HL-60 (cell line): ENCODE results near the gene DLEU7.

ENCODE experiments used
- DNase-seq, 2 experiments: peaks; one replicate each; pipeline ENCODE4 v3.0.0-alpha.2; 2010 to 2020; ENCODE audit warnings: low read depth in 1 of 2, low spot score in 1 of 2
- H3K27ac ChIP-seq: fragments of 250-450 bp; sonication (Bioruptor Pico); replicated peaks from 2 replicates; pipeline ENCODE4 v1.5.1; 2020; ENCODE audit warnings: mild to moderate bottlenecking, moderate library complexity
- H3K27me3 ChIP-seq: fragments of 250-450 bp; sonication (Bioruptor Pico); 2 replicates; pipeline ENCODE4 v1.5.1; 2021; ENCODE audit warnings: mild to moderate bottlenecking, moderate library complexity; ENCODE audit not compliant: insufficient read depth, poor library complexity, severe bottlenecking
- H3K4me3 ChIP-seq: replicated peaks from 2 replicates; pipeline ENCODE4 v1.5.1; 2011; ENCODE audit warnings: mild to moderate bottlenecking, control low read depth, low read length; ENCODE audit not compliant: insufficient read depth
- GABPA ChIP-seq: IDR thresholded peaks from 2 replicates; pipeline ENCODE4 v1.6.1; 2012; ENCODE audit warnings: low read depth
- POLR2AphosphoS5 ChIP-seq: IDR thresholded peaks from 2 replicates; pipeline ENCODE4 v1.6.1; 2012; ENCODE audit warnings: low read depth
- SPI1 ChIP-seq: IDR thresholded peaks from 2 replicates; pipeline ENCODE4 v1.6.1; 2012; ENCODE audit warnings: low read depth, mild to moderate bottlenecking, borderline replicate concordance
- TF ChIP-seq, protein P1 (sequence below): IDR thresholded peaks from 2 replicates; pipeline ENCODE4 v1.6.1; 2012; ENCODE audit warnings: low read depth; ENCODE audit not compliant: insufficient replicate concordance
- TF ChIP-seq, protein P2 (sequence below): IDR thresholded peaks from one replicate; pipeline ENCODE4 v1.5.1; 2011; ENCODE audit warnings: low read length, control low read depth, inconsistent platforms; ENCODE audit not compliant: insufficient read depth

The DLEU7 gene

DNA sequence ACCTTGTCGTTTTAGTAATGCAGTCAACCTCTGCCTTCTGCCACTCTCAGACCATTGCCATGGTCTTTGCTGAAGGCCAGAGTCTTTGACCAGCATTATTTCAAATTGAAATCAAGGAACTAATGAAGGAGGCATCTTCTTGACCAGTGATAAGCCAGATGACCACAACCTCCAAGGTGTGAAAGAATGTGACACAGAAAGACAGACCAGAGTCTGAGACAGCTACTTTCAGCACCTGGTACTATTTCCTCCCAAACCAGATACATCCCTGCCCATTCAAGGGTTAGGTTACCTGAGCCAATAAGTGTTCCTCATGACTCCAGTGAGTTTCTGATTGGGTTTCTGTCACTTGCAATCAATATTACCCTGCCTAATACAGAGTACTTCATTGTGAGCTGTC, 45.8 kb upstream of the DLEU7 start:
- H3K27ac ChIP-seq: no peak overlapping the region
- TF ChIP-seq, protein P1, sequence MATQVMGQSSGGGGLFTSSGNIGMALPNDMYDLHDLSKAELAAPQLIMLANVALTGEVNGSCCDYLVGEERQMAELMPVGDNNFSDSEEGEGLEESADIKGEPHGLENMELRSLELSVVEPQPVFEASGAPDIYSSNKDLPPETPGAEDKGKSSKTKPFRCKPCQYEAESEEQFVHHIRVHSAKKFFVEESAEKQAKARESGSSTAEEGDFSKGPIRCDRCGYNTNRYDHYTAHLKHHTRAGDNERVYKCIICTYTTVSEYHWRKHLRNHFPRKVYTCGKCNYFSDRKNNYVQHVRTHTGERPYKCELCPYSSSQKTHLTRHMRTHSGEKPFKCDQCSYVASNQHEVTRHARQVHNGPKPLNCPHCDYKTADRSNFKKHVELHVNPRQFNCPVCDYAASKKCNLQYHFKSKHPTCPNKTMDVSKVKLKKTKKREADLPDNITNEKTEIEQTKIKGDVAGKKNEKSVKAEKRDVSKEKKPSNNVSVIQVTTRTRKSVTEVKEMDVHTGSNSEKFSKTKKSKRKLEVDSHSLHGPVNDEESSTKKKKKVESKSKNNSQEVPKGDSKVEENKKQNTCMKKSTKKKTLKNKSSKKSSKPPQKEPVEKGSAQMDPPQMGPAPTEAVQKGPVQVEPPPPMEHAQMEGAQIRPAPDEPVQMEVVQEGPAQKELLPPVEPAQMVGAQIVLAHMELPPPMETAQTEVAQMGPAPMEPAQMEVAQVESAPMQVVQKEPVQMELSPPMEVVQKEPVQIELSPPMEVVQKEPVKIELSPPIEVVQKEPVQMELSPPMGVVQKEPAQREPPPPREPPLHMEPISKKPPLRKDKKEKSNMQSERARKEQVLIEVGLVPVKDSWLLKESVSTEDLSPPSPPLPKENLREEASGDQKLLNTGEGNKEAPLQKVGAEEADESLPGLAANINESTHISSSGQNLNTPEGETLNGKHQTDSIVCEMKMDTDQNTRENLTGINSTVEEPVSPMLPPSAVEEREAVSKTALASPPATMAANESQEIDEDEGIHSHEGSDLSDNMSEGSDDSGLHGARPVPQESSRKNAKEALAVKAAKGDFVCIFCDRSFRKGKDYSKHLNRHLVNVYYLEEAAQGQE: no peak
- TF ChIP-seq SPI1: no peak
- no peak for TF ChIP-seq POLR2AphosphoS5
- TF ChIP-seq GABPA: no peak
- TF ChIP-seq, protein P2, sequence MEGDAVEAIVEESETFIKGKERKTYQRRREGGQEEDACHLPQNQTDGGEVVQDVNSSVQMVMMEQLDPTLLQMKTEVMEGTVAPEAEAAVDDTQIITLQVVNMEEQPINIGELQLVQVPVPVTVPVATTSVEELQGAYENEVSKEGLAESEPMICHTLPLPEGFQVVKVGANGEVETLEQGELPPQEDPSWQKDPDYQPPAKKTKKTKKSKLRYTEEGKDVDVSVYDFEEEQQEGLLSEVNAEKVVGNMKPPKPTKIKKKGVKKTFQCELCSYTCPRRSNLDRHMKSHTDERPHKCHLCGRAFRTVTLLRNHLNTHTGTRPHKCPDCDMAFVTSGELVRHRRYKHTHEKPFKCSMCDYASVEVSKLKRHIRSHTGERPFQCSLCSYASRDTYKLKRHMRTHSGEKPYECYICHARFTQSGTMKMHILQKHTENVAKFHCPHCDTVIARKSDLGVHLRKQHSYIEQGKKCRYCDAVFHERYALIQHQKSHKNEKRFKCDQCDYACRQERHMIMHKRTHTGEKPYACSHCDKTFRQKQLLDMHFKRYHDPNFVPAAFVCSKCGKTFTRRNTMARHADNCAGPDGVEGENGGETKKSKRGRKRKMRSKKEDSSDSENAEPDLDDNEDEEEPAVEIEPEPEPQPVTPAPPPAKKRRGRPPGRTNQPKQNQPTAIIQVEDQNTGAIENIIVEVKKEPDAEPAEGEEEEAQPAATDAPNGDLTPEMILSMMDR: no peak
- no peaks in the 10 kb centered on the region for H3K27me3 ChIP-seq
- no peak overlapping the region for H3K4me3 ChIP-seq
- no peak for DNase-seq

DNA sequence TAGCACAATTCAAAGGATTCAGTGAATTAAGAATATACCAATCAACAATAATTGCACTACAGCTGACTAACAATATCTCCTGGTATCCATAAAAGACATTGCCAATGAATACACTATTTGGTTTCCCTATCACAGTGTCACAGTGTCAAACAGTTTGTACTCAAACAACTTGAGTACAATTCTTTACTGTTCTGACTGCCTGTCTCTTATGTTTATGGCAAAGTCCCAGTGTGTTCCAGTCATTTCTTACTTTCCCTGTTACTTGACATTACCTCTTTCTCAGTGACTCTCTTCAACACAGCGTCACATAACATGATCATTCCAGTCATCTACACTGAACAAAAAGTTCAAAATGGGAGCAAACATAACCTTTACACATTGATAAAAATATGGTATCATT, 44.9 kb upstream of the DLEU7 start:
- DNase-seq: no peak
- TF ChIP-seq, protein P2: no peak
- no peak for TF ChIP-seq GABPA
- TF ChIP-seq POLR2AphosphoS5: no peak
- TF ChIP-seq SPI1: no peak
- TF ChIP-seq, protein P1: no peak
- no peak overlapping the region for H3K27ac ChIP-seq
- H3K4me3 ChIP-seq: no peak overlapping the region
- H3K27me3 ChIP-seq: no peaks in the 10 kb centered on the region

DNA sequence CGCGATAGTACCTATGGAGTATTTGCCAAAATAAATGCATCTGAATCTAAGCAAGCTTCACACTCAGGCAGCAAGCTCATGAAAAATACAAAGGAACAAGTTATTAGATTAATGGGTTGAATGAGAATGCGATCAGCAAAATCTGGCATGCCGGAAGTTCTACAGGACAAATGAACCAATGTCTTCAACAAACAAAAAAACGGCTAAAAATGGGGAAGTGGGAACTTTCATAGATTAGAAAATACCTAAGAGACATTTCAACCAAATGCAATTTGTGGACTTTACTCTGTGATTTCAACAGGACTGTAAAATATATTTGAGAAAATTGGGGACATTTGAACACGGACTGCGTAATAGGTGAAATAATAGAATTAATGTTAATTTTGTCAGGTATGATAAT, 43.7 kb upstream of the DLEU7 start:
- DNase-seq: no peak
- no peak overlapping the region for H3K27ac ChIP-seq
- H3K4me3 ChIP-seq: no peak overlapping the region
- TF ChIP-seq, protein P1: no peak
- TF ChIP-seq, protein P2: no peak
- TF ChIP-seq GABPA (no peak), POLR2AphosphoS5 (no peak), SPI1 (peak; percentile 96)
- H3K27me3 ChIP-seq: no peaks in the 10 kb centered on the region
